Effector memory CD8-positive, alpha-beta T cell (primary cell): ENCODE results near the gene RSPO3.

Source experiments
- ATAC-seq: fragments of 150-1000 bp; cut with Tn5 transposase; replicated peaks from 2 replicates; pipeline ENCODE4 v1.10.0; 2021; ENCODE audit warnings: mild to moderate bottlenecking, moderate library complexity
- DNase-seq, 3 experiments: peaks; one replicate each; pipeline ENCODE4 v3.0.0; 2021
- H3K27ac Mint-ChIP-seq, 2 donors: one replicate each; pipeline ENCODE4 v1.8.0; 2022; ENCODE audit warnings: mild to moderate bottlenecking in 2 of 2, mixed read lengths in 2 of 2, moderate library complexity in 2 of 2
- H3K27me3 Mint-ChIP-seq, 2 donors: one replicate each; pipeline ENCODE4 v1.8.0; 2022; ENCODE audit warnings: mixed read lengths in 2 of 2
- H3K36me3 Mint-ChIP-seq: one replicate; pipeline ENCODE4 v1.8.0; 2022; ENCODE audit warnings: mild to moderate bottlenecking, moderate library complexity, mixed read lengths; ENCODE audit not compliant: insufficient read depth
- H3K4me1 Mint-ChIP-seq, 2 donors: one replicate each; pipeline ENCODE4 v1.8.0; 2022; ENCODE audit warnings: low read depth in 2 of 2, mixed read lengths in 2 of 2
- H3K4me3 Mint-ChIP-seq, 2 donors: one replicate each; pipeline ENCODE4 v1.8.0; 2022; ENCODE audit warnings: mild to moderate bottlenecking in 2 of 2, mixed read lengths in 2 of 2, moderate library complexity in 2 of 2
- H3K9me3 Mint-ChIP-seq, 2 donors: one replicate each; pipeline ENCODE4 v1.8.0; 2022; ENCODE audit warnings: mixed read lengths in 2 of 2

Gene RSPO3

DNA sequence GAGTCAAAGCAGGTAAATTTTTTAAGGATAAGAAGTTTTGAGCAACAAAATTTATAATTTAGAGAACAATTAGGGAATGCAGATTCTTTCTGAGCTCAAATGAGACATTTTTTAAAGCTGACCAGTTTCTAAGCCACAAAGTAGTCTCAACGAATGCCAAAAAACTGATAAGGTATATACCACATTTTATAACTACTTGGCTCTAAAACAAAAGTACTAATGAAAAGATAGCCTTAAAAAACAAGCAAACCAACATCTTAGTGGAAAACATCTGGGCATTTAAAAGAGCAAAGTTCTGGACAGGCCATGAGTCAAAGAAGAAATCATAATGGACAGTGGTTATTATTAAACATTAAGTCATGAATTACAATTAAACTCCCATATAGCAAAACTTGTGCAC, 125.0 kb downstream of the RSPO3 start:
- ATAC-seq (no peak), DNase-seq (no peak)
- Mint-ChIP-seq H3K4me3 (no peak overlapping the region), H3K36me3 (no peaks in the 10 kb centered on the region), H3K4me1 (no peaks in the 10 kb centered on the region), H3K9me3 (no peaks in the 10 kb centered on the region), H3K27ac (no peak overlapping the region), H3K27me3 (peaks cover 34 to 35% of the 10 kb centered on the region in 2 donors)
